ENCODE results near the gene IKZF3.
"Not testable (repeated sequence)": the region's sequence is repeated elsewhere in the genome, so short reads cannot be mapped to it uniquely, and the experiment has no call there.

Gene IKZF3

DNA sequence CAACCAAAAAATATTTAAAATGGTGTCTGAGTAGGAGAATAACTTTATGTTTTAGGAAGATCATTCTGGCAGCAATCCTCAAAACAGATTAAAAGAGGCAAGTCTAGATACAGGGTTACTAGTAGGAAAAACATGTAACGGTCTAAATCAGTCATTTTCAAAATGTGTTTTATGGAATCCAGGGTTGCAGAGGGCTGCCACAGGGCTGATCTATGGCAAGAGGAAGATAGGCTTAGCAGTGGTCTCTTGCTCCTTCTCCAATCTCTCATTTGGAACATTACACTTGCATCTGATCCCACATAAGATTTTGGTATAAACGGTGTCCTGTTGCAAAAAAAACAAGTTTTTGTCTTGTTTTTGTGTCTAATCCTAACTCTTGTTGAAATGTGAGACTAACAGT is 9.2 kb downstream of the IKZF3 start:
- Histone ChIP-seq H3K4me1 (ENCODE audit: insufficient read depth, low read length) (no peaks in the 10 kb centered on the region), H3K36me3 (ENCODE audit: insufficient read depth, low read length) (no peaks in the 10 kb centered on the region), H3K27me3 (ENCODE audit: control insufficient read depth in 1 of 2, insufficient read depth in 2 of 2, low read length in 2 of 2) (no peaks in the 10 kb centered on the region), H3K9me3 (ENCODE audit: low read length) (no peaks in the 10 kb centered on the region), H3K9ac (ENCODE audit: low read length) (no peak overlapping the region), H3K27ac (ENCODE audit: low read depth, low read length) (no peak overlapping the region), H3K4me3 (ENCODE audit: low read depth in 1 of 2, low read length in 2 of 2) (no peak overlapping the region)

DNA sequence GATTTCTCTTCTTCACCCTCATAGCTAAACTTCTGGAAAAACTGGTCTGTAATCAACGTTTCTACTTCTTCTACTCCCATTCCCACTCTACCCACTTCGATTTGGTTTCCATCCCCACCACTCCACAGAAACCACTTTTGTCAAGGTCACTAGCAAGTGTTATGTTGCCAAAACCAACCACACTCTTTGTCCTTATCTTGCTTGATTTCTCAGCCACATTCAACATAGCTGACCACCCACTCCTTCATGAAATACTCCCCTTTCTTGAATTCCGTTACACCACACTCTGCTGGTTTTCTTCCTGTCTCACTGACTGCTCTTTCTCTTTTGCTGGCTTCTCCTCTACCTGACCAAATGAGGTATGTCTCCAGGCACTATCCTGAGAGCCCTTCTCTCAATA is 11.9 kb downstream of the IKZF3 start:
- H3K27ac ChIP-seq (ENCODE audit: low read depth, low read length): no peak overlapping the region

DNA sequence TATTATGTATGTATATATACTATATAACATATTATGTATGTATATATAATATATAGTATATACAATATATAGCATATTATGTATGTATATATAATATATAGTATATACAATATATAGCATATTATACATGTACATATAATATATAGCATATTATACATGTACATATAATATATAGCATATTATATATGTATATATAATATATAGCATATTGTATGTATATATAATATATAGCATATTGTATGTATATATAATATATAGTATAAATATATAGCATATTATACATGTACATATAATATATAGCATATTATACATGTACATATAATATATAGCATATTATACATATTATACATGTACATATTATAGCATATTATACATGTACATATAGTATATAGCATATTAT is 13.9 kb downstream of the IKZF3 start:
- not testable (repeated sequence) for H3K9ac ChIP-seq (ENCODE audit: low read length); H3K4me3 ChIP-seq (ENCODE audit: low read depth in 1 of 2, low read length in 2 of 2); H3K36me3 ChIP-seq (ENCODE audit: insufficient read depth, low read length); H3K27me3 ChIP-seq (ENCODE audit: control insufficient read depth in 1 of 2, insufficient read depth in 2 of 2, low read length in 2 of 2); H3K27ac ChIP-seq (ENCODE audit: low read depth, low read length); H3K4me1 ChIP-seq (ENCODE audit: insufficient read depth, low read length); H3K9me3 ChIP-seq (ENCODE audit: low read length)

More for the DNA sequence above, 11.9 kb downstream of the IKZF3 start:
- Histone ChIP-seq H3K9me3 (ENCODE audit: low read length) (no peaks in the 10 kb centered on the region), H3K9ac (ENCODE audit: low read length) (no peak overlapping the region), H3K27me3 (ENCODE audit: control insufficient read depth in 1 of 2, insufficient read depth in 2 of 2, low read length in 2 of 2) (no peaks in the 10 kb centered on the region), H3K4me3 (ENCODE audit: low read depth in 1 of 2, low read length in 2 of 2) (no peak overlapping the region), H3K4me1 (ENCODE audit: insufficient read depth, low read length) (no peaks in the 10 kb centered on the region), H3K36me3 (ENCODE audit: insufficient read depth, low read length) (no peaks in the 10 kb centered on the region)

DNA sequence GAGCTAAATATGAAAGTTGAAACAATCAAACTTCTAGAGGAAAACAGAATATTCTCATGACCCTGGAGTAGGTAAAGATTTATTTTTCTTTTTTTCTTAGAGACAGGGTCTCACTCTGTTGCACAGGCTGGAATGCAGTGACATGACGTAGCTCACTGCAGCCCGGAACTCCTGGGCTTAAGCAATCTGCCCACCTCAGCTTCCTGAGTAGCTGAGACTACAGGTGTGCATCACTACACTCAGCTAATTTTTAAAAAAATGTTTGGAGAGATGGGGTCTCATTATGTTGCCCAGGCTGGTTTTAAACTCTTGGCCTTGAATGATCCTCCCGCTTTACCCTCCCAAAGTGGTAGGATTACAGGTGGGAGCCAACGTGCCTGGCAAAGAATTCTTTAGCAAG is 15.5 kb downstream of the IKZF3 start:
- Histone ChIP-seq H3K4me1 (ENCODE audit: insufficient read depth, low read length) (no peaks in the 10 kb centered on the region), H3K36me3 (ENCODE audit: insufficient read depth, low read length) (no peaks in the 10 kb centered on the region), H3K27ac (ENCODE audit: low read depth, low read length) (no peak overlapping the region), H3K9ac (ENCODE audit: low read length) (no peak overlapping the region), H3K27me3 (ENCODE audit: control insufficient read depth in 1 of 2, insufficient read depth in 2 of 2, low read length in 2 of 2) (no peaks in the 10 kb centered on the region), H3K4me3 (ENCODE audit: low read depth in 1 of 2, low read length in 2 of 2) (no peak overlapping the region), H3K9me3 (ENCODE audit: low read length) (no peaks in the 10 kb centered on the region)

DNA sequence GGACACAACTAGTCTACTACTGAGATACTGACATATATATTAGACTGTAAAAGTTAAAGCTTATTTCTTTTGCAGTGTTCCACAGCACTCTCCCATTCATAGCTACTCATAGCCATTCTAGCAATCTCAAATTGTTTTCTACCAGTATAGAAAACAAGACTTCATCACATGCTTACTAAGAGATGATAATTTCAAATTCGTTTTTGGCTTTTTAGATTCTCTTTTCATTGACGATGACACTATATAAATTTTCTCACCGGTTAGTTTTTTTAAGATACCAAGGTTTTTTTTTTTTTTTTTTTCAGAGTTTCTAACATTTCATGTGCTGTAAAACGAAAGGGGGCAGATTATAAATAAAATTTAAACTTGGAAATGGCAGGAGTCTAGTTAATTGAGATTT is 17.9 kb downstream of the IKZF3 start:
- peaks cover 0 to 9% of the 10 kb centered on the region in 2 donors for H3K27me3 ChIP-seq (ENCODE audit: control insufficient read depth in 1 of 2, insufficient read depth in 2 of 2, low read length in 2 of 2)
- no peaks in the 10 kb centered on the region for H3K4me1 ChIP-seq (ENCODE audit: insufficient read depth, low read length)
- H3K36me3 ChIP-seq (ENCODE audit: insufficient read depth, low read length): no peaks in the 10 kb centered on the region
- H3K9ac ChIP-seq (ENCODE audit: low read length): no peak overlapping the region
- H3K4me3 ChIP-seq (ENCODE audit: low read depth in 1 of 2, low read length in 2 of 2): no peak overlapping the region
- H3K27ac ChIP-seq (ENCODE audit: low read depth, low read length): no peak overlapping the region
- H3K9me3 ChIP-seq (ENCODE audit: low read length): no peaks in the 10 kb centered on the region

DNA sequence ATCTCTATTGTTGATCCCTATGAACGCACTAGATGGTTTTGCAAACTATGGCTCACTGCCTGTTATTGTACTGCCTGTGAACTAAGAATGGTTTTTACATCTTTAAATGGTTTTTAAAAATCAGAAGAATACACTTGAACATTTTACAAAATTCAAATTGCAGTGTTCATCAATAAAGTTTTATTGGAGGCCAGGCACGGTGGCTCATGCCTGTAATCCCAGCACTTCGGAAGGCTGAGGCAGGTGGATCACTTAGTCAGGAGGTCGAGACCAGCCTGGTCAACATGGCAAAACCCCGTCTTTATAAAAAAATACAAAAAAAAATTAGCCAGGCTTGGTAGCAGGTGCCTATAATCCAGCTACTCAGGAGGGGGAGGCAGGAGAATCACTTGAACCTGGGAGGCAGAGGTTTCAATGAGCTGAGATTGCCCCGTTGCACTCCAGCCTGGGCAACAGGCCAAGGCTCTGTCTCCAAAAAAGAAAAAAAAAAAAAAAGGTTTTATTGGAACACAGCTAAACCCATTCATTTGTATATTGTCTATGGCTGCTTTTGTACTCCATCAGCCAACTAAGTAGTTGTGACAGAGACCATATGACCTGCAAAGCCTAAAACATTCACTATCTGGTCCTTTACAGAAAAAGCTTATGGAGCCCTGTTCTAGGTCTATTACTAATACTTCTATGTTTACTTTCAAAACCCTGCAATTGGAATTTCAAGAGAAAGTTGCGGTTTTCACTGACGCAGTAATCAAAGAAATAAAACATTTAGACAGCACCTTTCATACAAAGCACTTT is 18.9 kb downstream of the IKZF3 start:
- no peaks in the 10 kb centered on the region for H3K9me3 ChIP-seq (ENCODE audit: low read length)
- peaks cover 0 to 9% of the 10 kb centered on the region in 2 donors for H3K27me3 ChIP-seq (ENCODE audit: control insufficient read depth in 1 of 2, insufficient read depth in 2 of 2, low read length in 2 of 2)
- no peaks in the 10 kb centered on the region for H3K4me1 ChIP-seq (ENCODE audit: insufficient read depth, low read length)
- H3K36me3 ChIP-seq (ENCODE audit: insufficient read depth, low read length): no peaks in the 10 kb centered on the region
- no peak overlapping the region for H3K4me3 ChIP-seq (ENCODE audit: low read depth in 1 of 2, low read length in 2 of 2)
- no peak overlapping the region for H3K9ac ChIP-seq (ENCODE audit: low read length)
- no peak overlapping the region for H3K27ac ChIP-seq (ENCODE audit: low read depth, low read length)

DNA sequence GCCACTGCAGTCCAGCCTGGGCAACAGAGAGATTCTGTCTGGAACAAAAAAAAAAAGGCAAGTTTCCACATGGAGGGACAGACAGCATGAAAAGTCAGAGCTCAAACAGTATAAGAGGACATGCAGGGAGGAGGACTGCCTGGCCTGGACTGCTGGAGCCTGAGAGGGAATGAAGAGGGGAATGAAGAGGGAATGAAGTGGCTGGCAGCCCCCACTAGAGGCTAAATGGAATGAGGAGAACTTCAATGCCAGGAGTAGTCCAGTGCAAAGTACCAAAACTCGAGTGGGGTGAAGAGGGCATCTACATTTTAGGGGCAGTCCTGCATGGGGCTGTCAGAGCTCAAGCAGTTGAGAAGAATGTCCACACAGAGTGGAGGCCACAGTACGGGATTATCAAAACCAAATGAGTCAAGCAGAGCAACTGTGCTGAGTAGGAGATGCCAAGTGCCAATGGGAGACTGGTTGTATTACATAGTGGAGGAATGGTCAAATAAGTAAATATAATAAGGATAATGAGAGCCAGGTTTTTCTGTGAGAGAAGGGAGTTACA is 22.9 kb downstream of the IKZF3 start:
- Histone ChIP-seq H3K4me1 (ENCODE audit: insufficient read depth, low read length) (no peaks in the 10 kb centered on the region), H3K9me3 (ENCODE audit: low read length) (no peaks in the 10 kb centered on the region), H3K27me3 (ENCODE audit: control insufficient read depth in 1 of 2, insufficient read depth in 2 of 2, low read length in 2 of 2) (peaks cover 0 to 9% of the 10 kb centered on the region in 2 donors), H3K36me3 (ENCODE audit: insufficient read depth, low read length) (no peaks in the 10 kb centered on the region), H3K9ac (ENCODE audit: low read length) (no peak overlapping the region), H3K27ac (ENCODE audit: low read depth, low read length) (no peak overlapping the region), H3K4me3 (ENCODE audit: low read depth in 1 of 2, low read length in 2 of 2) (no peak overlapping the region)

DNA sequence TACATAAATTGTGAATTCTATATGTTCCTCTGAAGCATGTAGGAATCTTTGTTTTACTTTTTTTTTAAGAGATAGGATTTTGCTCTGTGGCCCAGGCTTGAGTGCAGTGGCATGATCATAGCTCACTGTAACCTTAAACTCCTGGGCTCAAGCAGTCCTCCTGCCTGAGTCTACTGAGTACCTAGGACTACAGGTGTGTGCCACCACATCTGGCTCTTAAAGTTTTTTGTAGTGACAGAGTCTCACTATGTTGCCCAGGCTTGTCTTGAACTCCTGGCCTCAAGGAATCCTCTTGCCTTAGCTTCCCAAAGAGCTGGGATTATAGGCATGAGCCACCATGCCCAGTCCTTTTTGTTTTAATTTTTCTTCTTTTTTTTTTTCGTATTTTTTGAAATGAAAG is 25.3 kb downstream of the IKZF3 start:
- Histone ChIP-seq H3K36me3 (ENCODE audit: insufficient read depth, low read length) (no peaks in the 10 kb centered on the region), H3K4me3 (ENCODE audit: low read depth in 1 of 2, low read length in 2 of 2) (no peak overlapping the region)

DNA sequence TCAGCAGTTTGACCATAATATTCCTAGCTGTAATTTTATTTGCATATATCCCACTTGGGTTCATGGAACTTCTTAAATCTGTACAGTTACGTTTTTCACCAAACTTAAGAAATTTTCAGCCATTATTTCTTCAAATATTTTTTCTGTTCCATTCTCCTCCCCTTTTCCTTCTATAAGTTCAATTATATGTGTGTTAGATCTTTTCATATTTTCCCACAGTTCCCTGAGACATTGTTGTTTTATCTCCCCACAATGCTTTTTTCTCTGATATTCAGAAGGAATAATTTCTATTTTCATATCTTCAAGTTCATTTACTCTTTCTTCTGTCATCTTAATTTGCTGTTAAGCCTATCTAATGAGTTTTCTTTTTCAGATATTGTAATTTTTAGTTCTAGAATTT is 26.1 kb downstream of the IKZF3 start:
- H3K36me3 ChIP-seq (ENCODE audit: insufficient read depth, low read length): no peaks in the 10 kb centered on the region
- no peak overlapping the region for H3K4me3 ChIP-seq (ENCODE audit: low read depth in 1 of 2, low read length in 2 of 2)
- no peaks in the 10 kb centered on the region for H3K4me1 ChIP-seq (ENCODE audit: insufficient read depth, low read length)
- H3K27me3 ChIP-seq (ENCODE audit: control insufficient read depth in 1 of 2, insufficient read depth in 2 of 2, low read length in 2 of 2): peaks cover 0 to 9% of the 10 kb centered on the region in 2 donors
- H3K9me3 ChIP-seq (ENCODE audit: low read length): no peaks in the 10 kb centered on the region
- H3K9ac ChIP-seq (ENCODE audit: low read length): no peak overlapping the region
- no peak overlapping the region for H3K27ac ChIP-seq (ENCODE audit: low read depth, low read length)

More for the DNA sequence above, 25.3 kb downstream of the IKZF3 start:
- H3K27ac ChIP-seq (ENCODE audit: low read depth, low read length): no peak overlapping the region
- H3K9ac ChIP-seq (ENCODE audit: low read length): no peak overlapping the region
- H3K9me3 ChIP-seq (ENCODE audit: low read length): no peaks in the 10 kb centered on the region
- H3K4me1 ChIP-seq (ENCODE audit: insufficient read depth, low read length): no peaks in the 10 kb centered on the region
- peaks cover 0 to 9% of the 10 kb centered on the region in 2 donors for H3K27me3 ChIP-seq (ENCODE audit: control insufficient read depth in 1 of 2, insufficient read depth in 2 of 2, low read length in 2 of 2)

DNA sequence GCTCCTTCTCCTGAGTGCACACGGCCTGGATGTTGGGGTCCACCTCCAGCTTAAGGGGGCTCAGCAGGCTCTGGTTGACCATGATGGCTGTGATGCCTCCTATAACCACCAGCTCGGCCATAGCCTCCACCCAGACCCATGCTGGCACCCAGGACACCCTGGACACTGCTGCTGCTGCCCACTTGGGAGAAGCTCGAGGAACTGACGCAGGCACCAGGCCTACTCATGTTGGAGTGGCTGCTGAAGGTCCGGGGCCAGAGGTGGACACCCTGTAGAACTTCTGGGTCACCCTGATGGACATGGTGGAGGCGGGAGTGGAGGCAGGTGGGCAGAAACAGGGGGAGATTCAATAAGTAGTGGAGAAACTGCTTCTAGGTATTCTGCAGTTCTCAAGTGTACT is 28.0 kb downstream of the IKZF3 start:
- Histone ChIP-seq H3K27me3 (ENCODE audit: control insufficient read depth in 1 of 2, insufficient read depth in 2 of 2, low read length in 2 of 2) (no peaks in the 10 kb centered on the region), H3K9ac (ENCODE audit: low read length) (no peak overlapping the region), H3K4me1 (ENCODE audit: insufficient read depth, low read length) (no peaks in the 10 kb centered on the region), H3K27ac (ENCODE audit: low read depth, low read length) (no peak overlapping the region), H3K9me3 (ENCODE audit: low read length) (no peaks in the 10 kb centered on the region), H3K4me3 (ENCODE audit: low read depth in 1 of 2, low read length in 2 of 2) (no peak overlapping the region), H3K36me3 (ENCODE audit: insufficient read depth, low read length) (no peaks in the 10 kb centered on the region)

DNA sequence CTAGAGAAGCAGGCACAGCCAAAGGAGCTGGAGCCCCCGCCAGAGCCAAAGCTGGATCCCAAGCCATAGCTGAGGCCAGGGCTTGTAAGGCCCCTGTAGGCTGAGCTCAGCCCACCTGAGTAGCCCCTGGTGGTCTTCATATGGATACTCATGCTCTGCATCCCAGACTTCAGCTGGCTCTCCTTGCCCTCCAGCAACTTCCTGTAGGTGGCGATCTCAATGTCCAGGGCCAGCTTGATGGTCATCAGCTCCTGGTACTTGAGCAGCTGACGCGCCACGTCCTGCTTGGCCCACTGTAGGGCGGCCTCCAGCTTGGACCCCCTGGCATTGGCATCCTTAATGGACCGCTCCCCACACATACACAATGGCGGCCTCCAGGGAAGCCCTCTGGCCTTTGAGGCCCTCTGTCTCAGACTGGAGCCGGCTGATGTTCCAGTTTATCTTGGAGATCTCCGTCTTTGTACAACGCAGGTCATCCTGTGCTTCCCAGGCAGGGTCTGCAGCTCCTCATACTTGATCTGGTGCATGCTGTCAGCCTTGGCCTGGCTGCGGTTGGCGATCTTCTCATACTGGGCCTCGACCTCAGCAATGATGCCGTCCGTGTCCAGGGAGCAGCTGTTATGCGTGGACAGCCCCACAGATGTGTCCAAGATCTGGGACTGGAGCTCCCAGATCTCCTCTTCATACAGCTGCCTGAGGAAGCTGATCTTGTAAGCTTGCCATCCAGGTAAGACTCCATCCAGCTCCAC is 28.9 kb downstream of the IKZF3 start:
- no peak overlapping the region for H3K27ac ChIP-seq (ENCODE audit: low read depth, low read length)
- no peak overlapping the region for H3K9ac ChIP-seq (ENCODE audit: low read length)
- no peaks in the 10 kb centered on the region for H3K4me1 ChIP-seq (ENCODE audit: insufficient read depth, low read length)
- H3K36me3 ChIP-seq (ENCODE audit: insufficient read depth, low read length): no peaks in the 10 kb centered on the region
- H3K9me3 ChIP-seq (ENCODE audit: low read length): no peaks in the 10 kb centered on the region
- no peak overlapping the region for H3K4me3 ChIP-seq (ENCODE audit: low read depth in 1 of 2, low read length in 2 of 2)
- H3K27me3 ChIP-seq (ENCODE audit: control insufficient read depth in 1 of 2, insufficient read depth in 2 of 2, low read length in 2 of 2): no peaks in the 10 kb centered on the region

Data from muscle layer of colon (tissue), 2 donors.